Measurements from ENCODE around the gene PCP2. TPM values are rescaled to one million over a fixed set of nuclear protein-coding genes. Genes with fewer than 3 reads are reported as not detected.

PCP2 gene
- total RNA-seq, 1 experiment from 2014 or later: not detected

DNA sequence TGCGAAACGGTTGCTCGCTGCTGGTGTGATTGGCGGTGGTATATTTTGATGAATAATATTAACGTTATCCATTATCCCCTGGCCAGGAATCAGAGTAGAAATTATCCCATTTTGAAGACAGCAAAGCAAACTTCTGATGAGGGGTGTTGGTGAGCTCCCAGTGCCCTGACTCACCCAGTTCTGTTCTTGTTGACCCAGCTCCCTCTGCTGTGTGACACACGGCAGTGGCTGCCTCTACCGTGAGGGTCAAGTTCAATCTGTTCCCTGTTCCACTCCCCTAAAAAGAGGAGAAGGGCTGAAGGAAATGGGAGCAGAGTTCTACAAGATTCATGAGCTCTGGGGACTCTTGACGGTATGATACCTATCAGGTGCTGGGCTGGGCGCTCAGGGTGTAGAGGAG is 35.8 kb downstream of the PCP2 start:
- H2BK12ac ChIP-seq (ENCODE audit: insufficient read length, low read depth, low read length): no peak overlapping the region
- peaks cover 3% of the 10 kb centered on the region for H3K79me1 ChIP-seq (ENCODE audit: insufficient read depth, low read depth, low read length, poor library complexity, severe bottlenecking)
- no peak overlapping the region for H2AK5ac ChIP-seq (ENCODE audit: insufficient read length, low read length)
- no peaks in the 10 kb centered on the region; the same call in 1 of the 2 replicates for H3K79me2 ChIP-seq (ENCODE audit: insufficient read depth, low read length)
- H3K23ac ChIP-seq (ENCODE audit: insufficient read length, low read depth, low read length): peak overlapping the region; percentile 27
- H3K9ac ChIP-seq (ENCODE audit: extremely low read depth, insufficient read length, low read length): no peak overlapping the region
- no peak overlapping the region for H4K8ac ChIP-seq (replicated peaks; ENCODE audit: insufficient read length, low read depth, low read length)
- Mint-ChIP-seq H3K36me3 (ENCODE audit: insufficient read depth in 1 of 3, low read depth in 3 of 3) (peaks cover 3 to 18% (median 12%) of the 10 kb centered on the region in 3 experiments; a peak in 4 of 7 replicates), H3K4me1 (peaks cover 21 to 27% of the 10 kb centered on the region in 2 experiments), H3K27ac (peak overlapping the region in 1 of 3 experiments; percentile 18; a peak in 2 of 7 replicates), H3K9me3 (no peaks in the 10 kb centered on the region), H3K27me3 (ENCODE audit: low read depth) (peaks cover 25% of the 10 kb centered on the region), H3K4me3 (peak overlapping the region; percentile 80 to 86; a peak in 3 of 5 replicates)
- no peak overlapping the region for H2BK20ac ChIP-seq (ENCODE audit: low read depth, low read length, poor library complexity, severe bottlenecking)
- no peak overlapping the region for H3K18ac ChIP-seq (ENCODE audit: insufficient read length, low read depth, low read length)
- H2AFZ ChIP-seq (ENCODE audit: low read length): no peak overlapping the region
- no peak overlapping the region for H3K56ac ChIP-seq (ENCODE audit: insufficient read length, low read depth, low read length)
- no peaks in the 10 kb centered on the region for H3K9me3 ChIP-seq (ENCODE audit: control insufficient read depth, low read depth, low read length)
- no peaks in the 10 kb centered on the region for H4K20me1 ChIP-seq (ENCODE audit: control insufficient read depth, insufficient read depth, insufficient read length)
- H2BK15ac ChIP-seq (ENCODE audit: low read depth, low read length): no peak overlapping the region
- no peak overlapping the region for H2BK120ac ChIP-seq (ENCODE audit: low read depth, low read length, poor library complexity, severe bottlenecking)
- no peak overlapping the region for H3K4me2 ChIP-seq (ENCODE audit: insufficient read depth, insufficient read length, low read length)
- no peak overlapping the region; the same call in 1 of the 2 replicates for H3K14ac ChIP-seq (ENCODE audit: insufficient read depth, low read length)
- H3K4ac ChIP-seq (ENCODE audit: low read depth, low read length): no peak overlapping the region
- H3K23me2 ChIP-seq (ENCODE audit: insufficient read length, low read depth, low read length, poor library complexity, severe bottlenecking): peaks cover 9% of the 10 kb centered on the region
- H4K91ac ChIP-seq (ENCODE audit: insufficient read length, low read depth, low read length): no peak overlapping the region
- no peak overlapping the region for H4K5ac ChIP-seq (ENCODE audit: insufficient read length, low read depth, low read length)
- no CpG with 5 or more reads among the region's 9 CpGs for WGBS (ENCODE audit: extremely low coverage, insufficient read length, low lambda C conversion rate)
- H3K27me3 ChIP-seq (ENCODE audit: insufficient read depth, low read length): no peaks in the 10 kb centered on the region
- no peak for DNase-seq
- TF ChIP-seq CTCF (conservative IDR thresholded peaks at IDR 0.05): no peak
- no peak overlapping the region for H3K27ac ChIP-seq (ENCODE audit: insufficient read length, low read depth, low read length)
- H3T11ph ChIP-seq (ENCODE audit: low read length): no peak overlapping the region
- peak overlapping the region; percentile 79 for H2BK5ac ChIP-seq (ENCODE audit: insufficient read length, low read length)
- no peaks in the 10 kb centered on the region; the same call in 1 of the 2 replicates for H3K4me1 ChIP-seq (ENCODE audit: insufficient read depth, low read length)
